ENCODE results near the gene ANGPTL1. TPM values are rescaled to one million over a fixed set of nuclear protein-coding genes. Genes with fewer than 3 reads are reported as not detected.

The ANGPTL1 gene
- 0.03 TPM for polyA plus RNA-seq (2013, experiment 1 of 2)
- 0.01 TPM for polyA plus RNA-seq (2013, experiment 2 of 2)

- Histone ChIP-seq H3K4me1 (ENCODE audit: control insufficient read depth, low read depth, low read length) (peaks cover 5% of the 10 kb centered on the region), H2BK120ac (ENCODE audit: low read depth, low read length) (no peak within 1 kb of the TSS), H3K4me2 (ENCODE audit: low read length) (no peak within 1 kb of the TSS), H3K36me3 (ENCODE audit: control insufficient read depth, insufficient read depth, low read length) (no peaks in the 10 kb centered on the region), H2AK5ac (ENCODE audit: low read length) (no peak within 1 kb of the TSS), H3K9ac (ENCODE audit: low read length) (no peak within 1 kb of the TSS), H3K4me3 (ENCODE audit: low read length) (no peak within 1 kb of the TSS), H2BK5ac (ENCODE audit: low read length) (no peak within 1 kb of the TSS), H3K27ac (ENCODE audit: low read depth, low read length) (no peak within 1 kb of the TSS), H3K23ac (ENCODE audit: low read length) (no peak within 1 kb of the TSS), H3K79me2 (ENCODE audit: control insufficient read depth, insufficient read depth, low read length) (no peaks in the 10 kb centered on the region), H3K18ac (ENCODE audit: low read length) (no peak within 1 kb of the TSS), H3K56ac (ENCODE audit: low read length) (no peak within 1 kb of the TSS), H2BK15ac (replicated peaks; ENCODE audit: low read depth) (no peak within 1 kb of the TSS), H4K5ac (ENCODE audit: low read length) (no peak within 1 kb of the TSS), H3K4ac (ENCODE audit: low read depth, low read length) (no peak within 1 kb of the TSS), H4K8ac (ENCODE audit: low read depth, low read length) (no peak within 1 kb of the TSS), H3K27me3 (ENCODE audit: insufficient read depth, low read length, poor library complexity) (no peaks in the 10 kb centered on the region), H3K79me1 (ENCODE audit: low read length) (no peaks in the 10 kb centered on the region)
- DNase-seq = peak; percentile 40
- WGBS (ENCODE audit: extremely low coverage, insufficient coverage, low lambda C conversion rate) = no CpG with 5 or more reads among the region's 4 CpGs
These were observed at the start of gene ANGPTL1 for GRCh38 chr1:178870944-178871343. Gene ANGPTL1, minus strand, starts transcription at chr1:178871077. Its CDS starts 5,301 bp downstream, at chr1:178865776.

DNA sequence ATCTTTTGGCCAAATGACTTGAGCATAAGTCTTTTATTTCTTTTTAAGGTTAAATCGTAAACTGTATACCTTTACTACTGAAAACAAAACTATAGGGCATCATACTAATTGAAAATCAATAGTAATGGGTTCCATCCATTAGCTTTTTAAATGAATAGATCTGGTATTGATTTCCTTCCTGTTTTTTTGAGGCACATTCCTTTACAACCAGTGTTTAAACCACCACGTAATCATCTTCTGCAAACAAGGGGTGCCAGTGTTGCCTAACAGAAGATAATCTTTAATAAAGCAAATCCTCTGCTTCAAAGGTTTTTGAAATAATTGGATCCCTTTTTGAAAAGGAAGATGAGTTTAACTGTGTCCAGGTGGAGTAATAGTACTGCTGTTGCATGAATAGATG, 48.7 kb upstream of the ANGPTL1 start:
- no peak overlapping the region for H4K8ac ChIP-seq (ENCODE audit: low read depth, low read length)
- H3K4ac ChIP-seq (ENCODE audit: low read depth, low read length) = no peak overlapping the region
- H3K27ac ChIP-seq (ENCODE audit: low read depth, low read length) = no peak overlapping the region
- H3K79me1 ChIP-seq (ENCODE audit: low read length) = no peaks in the 10 kb centered on the region
- no peak overlapping the region for H3K23ac ChIP-seq (ENCODE audit: low read length)
- no peak overlapping the region for H2AK5ac ChIP-seq (ENCODE audit: low read length)
- no peaks in the 10 kb centered on the region for H3K36me3 ChIP-seq (ENCODE audit: control insufficient read depth, insufficient read depth, low read length)
- H3K4me1 ChIP-seq (ENCODE audit: control insufficient read depth, low read depth, low read length) = no peaks in the 10 kb centered on the region
- H3K9ac ChIP-seq (ENCODE audit: low read length) = no peak overlapping the region
- no peak overlapping the region for H2BK120ac ChIP-seq (ENCODE audit: low read depth, low read length)
- H3K27me3 ChIP-seq (ENCODE audit: insufficient read depth, low read length, poor library complexity) = no peaks in the 10 kb centered on the region
- H2BK15ac ChIP-seq (replicated peaks; ENCODE audit: low read depth) = no peak overlapping the region
- no CpG with 5 or more reads among the region's 2 CpGs for WGBS (ENCODE audit: extremely low coverage, insufficient coverage, low lambda C conversion rate)
- no peak overlapping the region for H4K5ac ChIP-seq (ENCODE audit: low read length)
- no peak overlapping the region for H3K4me3 ChIP-seq (ENCODE audit: low read length)
- no peak for DNase-seq
- no peak overlapping the region for H3K4me2 ChIP-seq (ENCODE audit: low read length)
- no peaks in the 10 kb centered on the region for H3K79me2 ChIP-seq (ENCODE audit: control insufficient read depth, insufficient read depth, low read length)
- H3K56ac ChIP-seq (ENCODE audit: low read length) = no peak overlapping the region
- no peak overlapping the region for H3K18ac ChIP-seq (ENCODE audit: low read length)
- no peak overlapping the region for H2BK5ac ChIP-seq (ENCODE audit: low read length)

DNA sequence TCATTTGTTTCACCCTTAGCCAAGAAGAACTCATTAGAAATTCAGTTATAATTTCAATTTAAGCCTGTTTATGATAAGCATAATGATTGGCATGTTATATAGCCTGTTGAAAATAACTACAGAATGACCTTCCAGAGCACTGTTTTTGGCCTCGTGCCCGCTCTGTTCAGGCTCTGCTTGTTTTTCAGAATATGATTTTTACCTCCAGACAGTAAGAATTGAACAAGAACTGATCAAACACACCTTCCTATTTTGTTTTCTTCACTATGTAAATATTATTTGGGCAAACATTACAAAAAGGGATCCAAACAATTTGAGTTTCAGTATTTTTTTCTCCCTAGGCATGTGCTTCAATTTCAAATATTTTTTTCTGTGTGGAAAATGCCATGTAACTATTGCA, 48.1 kb upstream of the ANGPTL1 start:
- Histone ChIP-seq H2BK120ac (ENCODE audit: low read depth, low read length) (no peak overlapping the region), H4K8ac (ENCODE audit: low read depth, low read length) (no peak overlapping the region), H2BK15ac (replicated peaks; ENCODE audit: low read depth) (no peak overlapping the region), H3K9ac (ENCODE audit: low read length) (no peak overlapping the region), H3K4ac (ENCODE audit: low read depth, low read length) (no peak overlapping the region), H3K79me2 (ENCODE audit: control insufficient read depth, insufficient read depth, low read length) (no peaks in the 10 kb centered on the region), H2AK5ac (ENCODE audit: low read length) (no peak overlapping the region), H3K23ac (ENCODE audit: low read length) (no peak overlapping the region), H4K5ac (ENCODE audit: low read length) (no peak overlapping the region), H2BK5ac (ENCODE audit: low read length) (no peak overlapping the region), H3K18ac (ENCODE audit: low read length) (no peak overlapping the region), H3K27ac (ENCODE audit: low read depth, low read length) (no peak overlapping the region), H3K36me3 (ENCODE audit: control insufficient read depth, insufficient read depth, low read length) (no peaks in the 10 kb centered on the region), H3K79me1 (ENCODE audit: low read length) (no peaks in the 10 kb centered on the region), H3K27me3 (ENCODE audit: insufficient read depth, low read length, poor library complexity) (no peaks in the 10 kb centered on the region), H3K56ac (ENCODE audit: low read length) (no peak overlapping the region), H3K4me2 (ENCODE audit: low read length) (no peak overlapping the region), H3K4me3 (ENCODE audit: low read length) (no peak overlapping the region), H3K4me1 (ENCODE audit: control insufficient read depth, low read depth, low read length) (no peaks in the 10 kb centered on the region)
- no CpG with 5 or more reads among the region's 2 CpGs for WGBS (ENCODE audit: extremely low coverage, insufficient coverage, low lambda C conversion rate)
- DNase-seq = no peak

DNA sequence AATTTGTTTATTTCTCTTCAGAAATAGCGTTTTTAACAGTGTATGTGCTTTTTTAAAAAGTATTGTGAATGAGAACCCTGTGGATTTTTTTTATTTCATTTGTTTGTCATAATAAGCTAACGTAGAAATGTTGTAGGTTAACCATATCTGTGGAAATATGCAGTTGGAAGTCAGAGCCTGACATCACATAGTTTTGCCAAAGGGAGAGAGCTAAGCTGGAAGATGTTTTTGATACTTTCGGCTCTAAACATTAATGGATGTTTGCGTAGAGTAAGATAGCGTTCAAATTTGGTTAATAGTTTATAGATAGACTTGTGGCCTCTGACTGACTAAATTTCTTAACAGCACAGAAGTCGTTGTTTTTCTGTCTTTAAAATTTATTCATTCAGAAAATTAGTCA, 47.4 kb upstream of the ANGPTL1 start:
- H3K27me3 ChIP-seq (ENCODE audit: insufficient read depth, low read length, poor library complexity) = no peaks in the 10 kb centered on the region
- no peak overlapping the region for H2BK5ac ChIP-seq (ENCODE audit: low read length)
- H3K79me1 ChIP-seq (ENCODE audit: low read length) = no peaks in the 10 kb centered on the region
- no peaks in the 10 kb centered on the region for H3K36me3 ChIP-seq (ENCODE audit: control insufficient read depth, insufficient read depth, low read length)
- H2BK120ac ChIP-seq (ENCODE audit: low read depth, low read length) = no peak overlapping the region
- H3K18ac ChIP-seq (ENCODE audit: low read length) = no peak overlapping the region
- H3K27ac ChIP-seq (ENCODE audit: low read depth, low read length) = no peak overlapping the region
- DNase-seq = no peak
- no peak overlapping the region for H3K56ac ChIP-seq (ENCODE audit: low read length)
- H3K4me2 ChIP-seq (ENCODE audit: low read length) = no peak overlapping the region
- H4K5ac ChIP-seq (ENCODE audit: low read length) = no peak overlapping the region
- no peaks in the 10 kb centered on the region for H3K4me1 ChIP-seq (ENCODE audit: control insufficient read depth, low read depth, low read length)
- H3K4ac ChIP-seq (ENCODE audit: low read depth, low read length) = no peak overlapping the region
- no peak overlapping the region for H3K23ac ChIP-seq (ENCODE audit: low read length)
- no peaks in the 10 kb centered on the region for H3K79me2 ChIP-seq (ENCODE audit: control insufficient read depth, insufficient read depth, low read length)
- H3K9ac ChIP-seq (ENCODE audit: low read length) = no peak overlapping the region
- H2AK5ac ChIP-seq (ENCODE audit: low read length) = no peak overlapping the region
- no peak overlapping the region for H2BK15ac ChIP-seq (replicated peaks; ENCODE audit: low read depth)
- no peak overlapping the region for H4K8ac ChIP-seq (ENCODE audit: low read depth, low read length)
- no CpG with 5 or more reads among the region's 6 CpGs for WGBS (ENCODE audit: extremely low coverage, insufficient coverage, low lambda C conversion rate)
- no peak overlapping the region for H3K4me3 ChIP-seq (ENCODE audit: low read length)

- no peak for DNase-seq
- Histone ChIP-seq H3K4me1 (ENCODE audit: control insufficient read depth, low read depth, low read length) (no peaks in the 10 kb centered on the region), H2BK120ac (ENCODE audit: low read depth, low read length) (no peak overlapping the region), H2BK5ac (ENCODE audit: low read length) (no peak overlapping the region), H4K5ac (ENCODE audit: low read length) (no peak overlapping the region), H3K27ac (ENCODE audit: low read depth, low read length) (no peak overlapping the region), H2BK15ac (replicated peaks; ENCODE audit: low read depth) (no peak overlapping the region), H3K18ac (ENCODE audit: low read length) (no peak overlapping the region), H3K4me2 (ENCODE audit: low read length) (no peak overlapping the region), H3K79me2 (ENCODE audit: control insufficient read depth, insufficient read depth, low read length) (no peaks in the 10 kb centered on the region), H3K56ac (ENCODE audit: low read length) (no peak overlapping the region), H3K9ac (ENCODE audit: low read length) (no peak overlapping the region), H2AK5ac (ENCODE audit: low read length) (no peak overlapping the region), H3K36me3 (ENCODE audit: control insufficient read depth, insufficient read depth, low read length) (no peaks in the 10 kb centered on the region), H3K4me3 (ENCODE audit: low read length) (no peak overlapping the region), H3K27me3 (ENCODE audit: insufficient read depth, low read length, poor library complexity) (no peaks in the 10 kb centered on the region), H3K4ac (ENCODE audit: low read depth, low read length) (no peak overlapping the region), H4K8ac (ENCODE audit: low read depth, low read length) (no peak overlapping the region), H3K23ac (ENCODE audit: low read length) (no peak overlapping the region), H3K79me1 (ENCODE audit: low read length) (no peaks in the 10 kb centered on the region)
- WGBS (ENCODE audit: extremely low coverage, insufficient coverage, low lambda C conversion rate) = no CpG with 5 or more reads among the region's 5 CpGs
These were observed 45.7 kb upstream of the ANGPTL1 start for GRCh38 chr1:178916448-178917174.

- Histone ChIP-seq H3K79me2 (ENCODE audit: control insufficient read depth, insufficient read depth, low read length) (no peaks in the 10 kb centered on the region), H4K5ac (ENCODE audit: low read length) (no peak overlapping the region), H2BK120ac (ENCODE audit: low read depth, low read length) (no peak overlapping the region), H3K4me1 (ENCODE audit: control insufficient read depth, low read depth, low read length) (no peaks in the 10 kb centered on the region), H3K23ac (ENCODE audit: low read length) (no peak overlapping the region), H4K8ac (ENCODE audit: low read depth, low read length) (no peak overlapping the region), H2BK5ac (ENCODE audit: low read length) (no peak overlapping the region), H2BK15ac (replicated peaks; ENCODE audit: low read depth) (no peak overlapping the region), H2AK5ac (ENCODE audit: low read length) (no peak overlapping the region), H3K56ac (ENCODE audit: low read length) (no peak overlapping the region), H3K4ac (ENCODE audit: low read depth, low read length) (no peak overlapping the region), H3K9ac (ENCODE audit: low read length) (no peak overlapping the region), H3K27me3 (ENCODE audit: insufficient read depth, low read length, poor library complexity) (no peaks in the 10 kb centered on the region), H3K4me3 (ENCODE audit: low read length) (no peak overlapping the region), H3K18ac (ENCODE audit: low read length) (no peak overlapping the region), H3K4me2 (ENCODE audit: low read length) (no peak overlapping the region), H3K27ac (ENCODE audit: low read depth, low read length) (no peak overlapping the region), H3K79me1 (ENCODE audit: low read length) (no peaks in the 10 kb centered on the region), H3K36me3 (ENCODE audit: control insufficient read depth, insufficient read depth, low read length) (no peaks in the 10 kb centered on the region)
- no peak for DNase-seq
- no CpG with 5 or more reads among the region's 2 CpGs for whole genome bisulfite sequencing (ENCODE audit: extremely low coverage, insufficient coverage, low lambda C conversion rate)
These were observed 41.7 kb upstream of the ANGPTL1 start for GRCh38 chr1:178912597-178912996.
